Effector memory CD4-positive, alpha-beta T cell (primary cell): ENCODE results near the gene STIM2.

Source experiments
- DNase-seq, 3 donors: peaks; one replicate each; pipeline ENCODE4 v3.0.0-alpha.2; 2020
- H3K27ac ChIP-seq: 2 replicates; pipeline ENCODE4 v1.7.0; 2013; ENCODE audit warnings: mild to moderate bottlenecking, low read length, moderate library complexity; ENCODE audit not compliant: insufficient read depth, poor library complexity, severe bottlenecking
- H3K27me3 ChIP-seq: replicated peaks from 2 replicates; pipeline ENCODE4 v1.7.0; 2013; ENCODE audit warnings: mild to moderate bottlenecking, low read length; ENCODE audit not compliant: insufficient read depth, control insufficient read depth, poor library complexity, severe bottlenecking
- H3K36me3 ChIP-seq: 2 replicates; pipeline ENCODE4 v1.7.0; 2013; ENCODE audit warnings: mild to moderate bottlenecking, low read length, moderate library complexity; ENCODE audit not compliant: control insufficient read depth, insufficient read depth
- H3K4me1 ChIP-seq: 2 replicates; pipeline ENCODE4 v1.7.0; 2013; ENCODE audit warnings: low read length, mild to moderate bottlenecking; ENCODE audit not compliant: control insufficient read depth, insufficient read depth, poor library complexity, severe bottlenecking
- H3K4me3 ChIP-seq: 2 replicates; pipeline ENCODE4 v1.7.0; 2013; ENCODE audit warnings: low read length, low read depth, mild to moderate bottlenecking; ENCODE audit not compliant: insufficient read depth, poor library complexity, severe bottlenecking
- H3K9me3 ChIP-seq: 2 replicates; pipeline ENCODE4 v1.7.0; 2013; ENCODE audit warnings: mild to moderate bottlenecking, low read length, moderate library complexity; ENCODE audit not compliant: control insufficient read depth

STIM2 gene

DNA sequence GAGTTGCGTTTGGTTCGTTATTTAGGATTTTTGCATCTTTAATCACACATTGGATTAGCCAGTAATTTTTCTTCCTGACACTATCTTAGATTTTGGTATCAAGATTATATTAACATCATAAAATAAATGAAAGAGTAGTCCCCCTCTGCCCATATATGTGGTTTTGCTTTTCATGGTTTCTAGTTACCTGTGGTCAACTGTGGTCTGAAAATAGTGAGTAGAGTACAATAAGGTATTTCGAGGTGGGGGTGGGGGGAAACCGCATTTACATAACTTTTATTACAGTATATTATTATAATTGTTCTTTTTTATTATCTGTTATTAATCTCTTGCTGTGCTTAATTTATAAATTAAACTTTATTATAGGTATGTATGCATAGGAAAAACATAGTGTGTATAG lies 152.4 kb downstream of the STIM2 start:
- H3K27ac ChIP-seq = no peak overlapping the region
- peaks cover 12% of the 10 kb centered on the region for H3K36me3 ChIP-seq
- H3K27me3 ChIP-seq = no peaks in the 10 kb centered on the region
- no peak overlapping the region for H3K4me3 ChIP-seq
- no peaks in the 10 kb centered on the region for H3K4me1 ChIP-seq
- no peaks in the 10 kb centered on the region for H3K9me3 ChIP-seq
- no peak for DNase-seq

DNA sequence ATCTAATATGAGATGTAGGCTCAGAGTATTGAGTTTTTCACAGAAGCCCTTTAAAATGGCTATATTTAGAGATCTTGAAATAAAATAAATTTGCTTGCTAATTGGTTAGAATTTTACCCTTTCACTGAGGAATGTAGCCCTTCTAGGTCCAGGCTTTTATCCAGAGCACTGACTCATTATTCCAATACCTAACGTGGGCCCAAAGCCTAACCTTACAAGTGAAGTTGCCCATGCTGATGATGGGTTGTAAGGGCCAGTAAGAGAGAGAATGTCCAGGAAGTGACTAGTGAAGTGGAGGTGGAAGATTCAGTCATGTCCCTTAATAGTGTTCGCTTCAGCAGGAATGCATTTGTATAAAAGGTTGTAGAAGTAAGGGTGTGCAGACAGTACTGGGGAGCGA lies 155.9 kb downstream of the STIM2 start:
- Histone ChIP-seq H3K9me3 (no peaks in the 10 kb centered on the region), H3K36me3 (peaks cover 41% of the 10 kb centered on the region), H3K27me3 (no peaks in the 10 kb centered on the region), H3K27ac (no peak overlapping the region), H3K4me1 (no peaks in the 10 kb centered on the region), H3K4me3 (no peak overlapping the region)
- DNase-seq = no peak

DNA sequence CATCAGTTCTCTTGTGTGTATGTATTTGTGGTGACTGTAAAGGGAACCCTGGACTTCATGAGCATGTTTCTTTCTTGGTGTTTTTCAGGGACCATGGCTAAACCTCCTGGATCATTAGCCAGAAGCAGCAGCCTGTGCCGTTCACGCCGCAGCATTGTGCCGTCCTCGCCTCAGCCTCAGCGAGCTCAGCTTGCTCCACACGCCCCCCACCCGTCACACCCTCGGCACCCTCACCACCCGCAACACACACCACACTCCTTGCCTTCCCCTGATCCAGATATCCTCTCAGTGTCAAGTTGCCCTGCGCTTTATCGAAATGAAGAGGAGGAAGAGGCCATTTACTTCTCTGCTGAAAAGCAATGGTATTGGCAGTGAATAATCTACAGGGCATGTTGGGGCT lies 157.0 kb downstream of the STIM2 start:
- peaks cover 42% of the 10 kb centered on the region for H3K36me3 ChIP-seq
- no peaks in the 10 kb centered on the region for H3K4me1 ChIP-seq
- no peaks in the 10 kb centered on the region for H3K9me3 ChIP-seq
- H3K27ac ChIP-seq = no peak overlapping the region
- no peak for DNase-seq
- H3K27me3 ChIP-seq = no peaks in the 10 kb centered on the region
- no peak overlapping the region for H3K4me3 ChIP-seq

DNA sequence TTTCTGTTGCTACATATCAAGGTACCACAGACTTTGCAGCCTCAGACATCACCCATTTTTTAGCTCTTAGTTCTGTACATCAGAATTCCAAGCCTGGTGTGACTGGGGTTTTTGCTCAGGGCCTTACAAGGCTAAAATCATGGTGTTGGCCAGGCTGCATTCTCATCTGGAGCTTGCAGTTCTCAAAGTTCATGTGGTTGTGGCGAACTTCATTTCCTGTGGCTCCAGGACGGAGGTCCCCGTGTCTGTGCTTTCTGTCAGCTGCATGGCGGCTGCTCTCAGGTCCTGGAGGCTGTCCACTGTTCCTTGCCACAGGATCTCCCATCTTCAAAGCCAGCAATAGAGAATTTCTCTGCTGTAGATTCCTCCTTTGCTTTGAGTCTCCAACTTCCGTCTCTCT lies 157.4 kb downstream of the STIM2 start:
- no peak for DNase-seq
- Histone ChIP-seq H3K9me3 (no peaks in the 10 kb centered on the region), H3K27me3 (no peaks in the 10 kb centered on the region), H3K4me3 (no peak overlapping the region), H3K27ac (no peak overlapping the region), H3K36me3 (peaks cover 47% of the 10 kb centered on the region), H3K4me1 (no peaks in the 10 kb centered on the region)

DNA sequence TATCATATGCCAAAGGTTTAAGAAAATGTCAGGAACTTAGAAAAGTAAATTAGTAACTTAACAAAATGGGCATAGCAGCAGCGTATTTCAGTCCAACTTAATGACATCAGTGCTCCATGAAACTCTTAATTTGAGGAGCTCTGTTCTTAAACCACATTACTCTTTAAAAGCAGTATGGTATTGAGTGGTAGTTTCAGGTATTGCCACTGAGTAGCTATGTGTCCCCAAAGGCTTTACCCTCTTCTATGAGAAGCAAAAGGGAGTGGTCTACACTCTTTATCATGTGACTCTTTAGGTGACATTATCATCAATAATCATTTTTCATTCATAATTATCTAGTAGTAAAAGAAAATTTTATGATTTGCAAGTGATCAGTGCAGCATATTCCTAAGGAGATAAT lies 158.3 kb downstream of the STIM2 start:
- peaks cover 50% of the 10 kb centered on the region for H3K36me3 ChIP-seq
- no peaks in the 10 kb centered on the region for H3K9me3 ChIP-seq
- H3K27me3 ChIP-seq = no peaks in the 10 kb centered on the region
- H3K27ac ChIP-seq = no peak overlapping the region
- no peak for DNase-seq
- no peaks in the 10 kb centered on the region for H3K4me1 ChIP-seq
- H3K4me3 ChIP-seq = no peak overlapping the region

DNA sequence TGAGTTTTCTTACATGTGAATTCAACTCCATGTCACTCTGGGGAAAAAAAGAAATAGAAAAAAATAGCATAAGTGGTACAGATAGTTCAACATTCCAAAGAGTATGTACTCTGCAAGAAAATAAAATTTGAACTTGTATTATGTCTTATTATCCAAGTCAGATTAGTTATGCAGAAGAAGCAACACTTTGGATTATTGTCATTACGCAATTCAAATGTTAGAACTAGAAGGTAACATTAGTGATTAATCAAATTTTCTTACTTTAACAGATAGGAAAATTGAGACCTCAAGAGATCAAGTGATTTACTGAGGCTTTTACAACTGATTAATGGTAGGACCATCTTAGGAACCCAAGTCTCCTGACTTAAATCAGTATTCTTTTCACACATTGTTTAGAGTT lies 159.1 kb downstream of the STIM2 start:
- no peaks in the 10 kb centered on the region for H3K9me3 ChIP-seq
- no peaks in the 10 kb centered on the region for H3K4me1 ChIP-seq
- H3K27ac ChIP-seq = no peak overlapping the region
- H3K27me3 ChIP-seq = no peaks in the 10 kb centered on the region
- peaks cover 50% of the 10 kb centered on the region for H3K36me3 ChIP-seq
- DNase-seq = no peak
- H3K4me3 ChIP-seq = no peak overlapping the region

DNA sequence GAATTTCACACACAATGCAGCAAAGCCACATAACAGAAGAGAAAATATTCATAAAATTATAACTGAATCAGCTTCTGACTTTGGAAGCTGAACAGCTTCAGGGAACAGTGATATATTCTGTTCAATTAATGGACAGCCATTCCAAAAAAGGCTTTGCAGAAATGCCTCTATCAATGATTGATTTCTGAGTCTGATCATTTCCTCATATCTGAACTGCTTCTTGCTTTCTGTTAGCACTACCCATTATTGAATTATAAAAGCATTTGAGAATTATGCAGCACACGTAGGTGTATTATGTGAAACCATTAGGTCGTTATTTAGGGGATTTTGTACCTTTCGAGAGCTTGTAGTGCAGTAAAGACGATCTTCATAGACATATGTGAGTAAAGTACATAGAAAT lies 159.6 kb downstream of the STIM2 start:
- Histone ChIP-seq H3K36me3 (peaks cover 50% of the 10 kb centered on the region), H3K4me3 (no peak overlapping the region), H3K27me3 (no peaks in the 10 kb centered on the region), H3K4me1 (no peaks in the 10 kb centered on the region), H3K27ac (no peak overlapping the region), H3K9me3 (no peaks in the 10 kb centered on the region)
- no peak for DNase-seq

DNA sequence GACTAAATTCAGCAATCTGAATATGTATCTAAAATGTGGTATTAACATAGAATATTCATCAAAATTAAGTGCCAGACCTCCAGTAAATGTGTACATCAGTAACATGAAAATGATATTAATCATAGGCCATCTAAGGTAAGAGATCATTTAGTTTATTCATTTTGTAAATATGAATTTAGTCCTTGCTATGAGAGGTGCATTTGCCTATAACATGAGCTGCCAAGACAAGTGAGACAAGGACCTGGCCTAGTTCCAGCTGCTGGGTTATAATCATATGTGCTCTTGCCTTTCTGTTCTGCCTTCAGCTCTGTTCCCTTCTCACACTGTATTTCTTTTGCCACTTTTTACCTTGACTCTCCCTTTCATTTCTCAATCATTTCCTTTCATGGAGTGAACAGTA lies 160.0 kb downstream of the STIM2 start:
- Histone ChIP-seq H3K4me1 (no peaks in the 10 kb centered on the region), H3K27ac (no peak overlapping the region), H3K27me3 (no peaks in the 10 kb centered on the region), H3K9me3 (no peaks in the 10 kb centered on the region), H3K4me3 (no peak overlapping the region), H3K36me3 (peaks cover 50% of the 10 kb centered on the region)
- DNase-seq = no peak

DNA sequence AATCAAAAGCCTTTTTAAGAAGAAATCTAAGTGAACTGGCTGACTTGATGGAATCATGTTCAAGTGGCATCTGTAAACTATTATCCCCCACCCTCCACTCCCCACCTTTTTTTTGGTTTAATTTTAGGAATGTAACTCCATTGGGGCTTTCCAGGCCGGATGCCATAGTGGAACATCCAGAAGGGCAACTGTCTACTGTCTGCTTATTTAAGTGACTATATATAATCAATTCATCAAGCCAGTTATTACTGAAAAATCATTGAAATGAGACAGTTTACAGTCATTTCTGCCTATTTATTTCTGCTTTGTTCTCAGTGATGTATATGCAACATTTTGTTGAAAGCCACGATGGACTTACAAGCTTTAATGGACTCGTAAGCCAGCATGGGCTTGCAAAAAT lies 162.3 kb downstream of the STIM2 start:
- H3K4me1 ChIP-seq = no peaks in the 10 kb centered on the region
- H3K4me3 ChIP-seq = no peak overlapping the region
- no peak for DNase-seq
- H3K27me3 ChIP-seq = no peaks in the 10 kb centered on the region
- peaks cover 44% of the 10 kb centered on the region for H3K36me3 ChIP-seq
- H3K27ac ChIP-seq = no peak overlapping the region
- H3K9me3 ChIP-seq = no peaks in the 10 kb centered on the region

DNA sequence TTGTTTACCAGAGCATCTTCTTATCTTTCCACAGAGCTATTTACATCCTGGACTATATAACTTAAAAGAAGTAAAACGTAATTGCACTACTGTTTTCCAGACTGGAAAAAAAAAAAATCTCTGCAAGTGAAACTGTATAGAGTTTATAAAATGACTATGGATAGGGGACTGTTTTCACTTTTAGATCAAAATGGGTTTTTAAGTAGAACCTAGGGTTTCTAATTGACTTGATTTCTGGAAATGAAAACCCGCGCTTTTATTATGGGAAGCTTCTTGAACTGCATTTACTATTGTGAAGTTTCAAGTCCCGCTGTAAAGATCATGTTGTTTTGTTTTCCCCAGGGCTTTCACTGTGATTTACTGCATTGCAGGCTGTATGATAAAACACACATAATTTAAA lies 162.7 kb downstream of the STIM2 start:
- DNase-seq = no peak
- Histone ChIP-seq H3K4me1 (no peaks in the 10 kb centered on the region), H3K9me3 (no peaks in the 10 kb centered on the region), H3K27ac (no peak overlapping the region), H3K27me3 (no peaks in the 10 kb centered on the region), H3K36me3 (peaks cover 41% of the 10 kb centered on the region), H3K4me3 (no peak overlapping the region)

DNA sequence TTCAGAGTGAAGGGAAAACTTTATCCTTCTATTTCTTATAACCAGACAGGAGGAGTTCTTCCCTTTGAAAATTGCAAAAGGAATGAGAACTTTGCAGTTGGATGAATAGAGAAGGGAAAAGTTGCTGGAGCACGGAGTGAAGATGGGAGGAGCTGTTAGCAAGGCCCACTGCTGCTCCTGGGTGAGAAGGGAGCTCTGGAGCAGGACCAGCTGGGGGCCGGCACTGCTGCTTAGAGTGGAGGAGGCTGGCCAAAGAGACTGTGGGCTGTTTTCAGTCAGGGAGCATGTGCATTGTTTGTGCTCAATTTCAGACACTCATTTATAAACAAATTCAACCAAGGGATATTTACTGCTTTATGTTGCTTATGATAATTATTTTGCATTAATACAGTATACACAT lies 164.2 kb downstream of the STIM2 start:
- no peak for DNase-seq
- no peak overlapping the region for H3K27ac ChIP-seq
- peaks cover 27% of the 10 kb centered on the region for H3K36me3 ChIP-seq
- H3K9me3 ChIP-seq = no peaks in the 10 kb centered on the region
- no peak overlapping the region for H3K4me3 ChIP-seq
- H3K27me3 ChIP-seq = no peaks in the 10 kb centered on the region
- H3K4me1 ChIP-seq = no peaks in the 10 kb centered on the region
